WTC11 (cell line): Measurements from ENCODE around the gene KDM1B. TPM values are rescaled to one million over a fixed set of nuclear protein-coding genes. Genes with fewer than 3 reads are reported as not detected.

Source experiments
- ATAC-seq: fragments of 200-7000 bp; cut with Tn5 transposase; 2 replicates; pipeline ENCODE4 v1.10.0; 2021; ENCODE audit warnings: mild to moderate bottlenecking, moderate library complexity
- CTCF ChIA-PET: fragments of 300-600 bp; sonication (Branson Sonifier 250); formaldehyde crosslinking; loops from one replicate; lab custom pipeline; 2021; ENCODE audit warnings: antibody characterized with exemption; lab: Charles Lee
- POLR2A ChIA-PET: fragments of 350-600 bp; sonication (Branson Sonifier 250); formaldehyde crosslinking; loops from one replicate; lab custom pipeline; 2021; ENCODE audit warnings: antibody characterized with exemption; lab: Charles Lee
- DNase-seq: peaks from one replicate; pipeline ENCODE4 v3.0.0; 2021; ENCODE audit warnings: low spot score
- H3K27ac Mint-ChIP-seq: 2 replicates; pipeline ENCODE4 v1.8.0; 2021; ENCODE audit warnings: mixed read lengths
- H3K27me3 Mint-ChIP-seq: 2 replicates; pipeline ENCODE4 v1.8.0; 2021; ENCODE audit warnings: low read depth, mild to moderate bottlenecking, moderate library complexity, mixed read lengths
- H3K36me3 Mint-ChIP-seq: 2 replicates; pipeline ENCODE4 v1.8.0; 2021; ENCODE audit warnings: mixed read lengths
- H3K4me1 Mint-ChIP-seq: 2 replicates; pipeline ENCODE4 v1.8.0; 2022; ENCODE audit warnings: mixed read lengths
- H3K4me3 Mint-ChIP-seq: 2 replicates; pipeline ENCODE4 v1.8.0; 2021; ENCODE audit warnings: mild to moderate bottlenecking, moderate library complexity, mixed read lengths
- H3K9me3 Mint-ChIP-seq: 2 replicates; pipeline ENCODE4 v1.8.0; 2021; ENCODE audit warnings: mixed read lengths
- ATF3 ChIP-seq: sonication (generic); formaldehyde crosslinking; conservative IDR thresholded peaks from 2 replicates; pipeline ENCODE4 v1.8.1; 2022; ENCODE audit warnings: mild to moderate bottlenecking, missing genetic modification reagents
- HMGXB4 ChIP-seq: sonication (generic); formaldehyde crosslinking; IDR thresholded peaks from 2 replicates; pipeline ENCODE4 v1.8.1; 2023; ENCODE audit warnings: mild to moderate bottlenecking, moderate library complexity, missing genetic modification reagents
- KAT7 ChIP-seq: sonication (generic); formaldehyde crosslinking; IDR thresholded peaks from 2 replicates; pipeline ENCODE4 v1.8.1; 2023; ENCODE audit warnings: missing genetic modification reagents, mild to moderate bottlenecking, borderline replicate concordance
- NR1H2 ChIP-seq: sonication (generic); formaldehyde crosslinking; IDR thresholded peaks from 2 replicates; pipeline ENCODE4 v1.9.0; 2021; ENCODE audit warnings: mild to moderate bottlenecking, moderate library complexity, missing genetic modification reagents
- PRRX2 ChIP-seq: fragments of 250-450 bp; sonication (Bioruptor Pico); IDR thresholded peaks from 2 replicates; pipeline ENCODE4 v1.8.0; 2021; ENCODE audit warnings: mild to moderate bottlenecking
- RELA ChIP-seq: sonication (generic); formaldehyde crosslinking; IDR thresholded peaks from 2 replicates; pipeline ENCODE4 v1.8.1; 2022; ENCODE audit warnings: missing genetic modification reagents, mild to moderate bottlenecking, borderline replicate concordance
- SMAD3 ChIP-seq: sonication (generic); formaldehyde crosslinking; IDR thresholded peaks from 2 replicates; pipeline ENCODE4 v1.8.0; 2022; ENCODE audit warnings: missing genetic modification reagents, mild to moderate bottlenecking, borderline replicate concordance
- SP1 ChIP-seq: sonication (generic); formaldehyde crosslinking; conservative IDR thresholded peaks from 2 replicates; pipeline ENCODE4 v1.8.1; 2022; ENCODE audit warnings: missing genetic modification reagents
- USF2 ChIP-seq: sonication (generic); formaldehyde crosslinking; IDR thresholded peaks from 2 replicates; pipeline ENCODE4 v1.8.1; 2023; ENCODE audit warnings: mild to moderate bottlenecking, missing genetic modification reagents, moderate library complexity
- ZNF138 ChIP-seq: sonication (generic); formaldehyde crosslinking; conservative IDR thresholded peaks from 2 replicates; pipeline ENCODE4 v1.8.1; 2022; ENCODE audit warnings: mild to moderate bottlenecking, moderate library complexity, missing genetic modification reagents
- ZNF263 ChIP-seq: sonication (generic); formaldehyde crosslinking; IDR thresholded peaks from 2 replicates; pipeline ENCODE4 v1.8.1; 2022; ENCODE audit warnings: low read depth, mild to moderate bottlenecking, moderate library complexity, missing genetic modification reagents
- ZNF396 ChIP-seq: fragments of 250-450 bp; sonication (Bioruptor Pico); IDR thresholded peaks from 2 replicates; pipeline ENCODE4 v1.8.0; 2021; ENCODE audit warnings: mild to moderate bottlenecking, moderate library complexity, borderline replicate concordance
- ZNF425 ChIP-seq: fragments of 250-450 bp; sonication (Bioruptor Pico); conservative IDR thresholded peaks from 2 replicates; pipeline ENCODE4 v1.9.0; 2021; ENCODE audit warnings: mild to moderate bottlenecking
- ZSCAN18 ChIP-seq: fragments of 250-450 bp; sonication (Bioruptor Pico); IDR thresholded peaks from 2 replicates; pipeline ENCODE4 v2.1.2; 2022; ENCODE audit warnings: mild to moderate bottlenecking, moderate library complexity
- total RNA-seq: library from RNA; stranded (reverse); gene quantifications from 3 replicates; pipeline ENCODE4 v1.2.3, GENCODE V29; 2021
- TF ChIP-seq, protein P1 (sequence below): fragments of 250-450 bp; sonication (Bioruptor Pico); IDR thresholded peaks from 2 replicates; pipeline ENCODE4 v1.9.0; 2021; ENCODE audit warnings: mild to moderate bottlenecking
- TF ChIP-seq, protein P2 (sequence below): sonication (generic); formaldehyde crosslinking; IDR thresholded peaks from 2 replicates; pipeline ENCODE4 v1.8.1; 2023; ENCODE audit warnings: mild to moderate bottlenecking, missing genetic modification reagents, borderline replicate concordance
- TF ChIP-seq, protein P3 (sequence below): sonication (generic); formaldehyde crosslinking; IDR thresholded peaks from 2 replicates; pipeline ENCODE4 v1.8.0; 2022; ENCODE audit warnings: mild to moderate bottlenecking, missing genetic modification reagents
- TF ChIP-seq, protein P4 (sequence below): sonication (generic); formaldehyde crosslinking; IDR thresholded peaks from 2 replicates; pipeline ENCODE4 v1.8.0; 2022; ENCODE audit warnings: mild to moderate bottlenecking, missing genetic modification reagents
- TF ChIP-seq, protein P5 (sequence below): sonication (generic); formaldehyde crosslinking; IDR thresholded peaks from 2 replicates; pipeline ENCODE4 v1.8.1; 2022; ENCODE audit warnings: missing genetic modification reagents, borderline replicate concordance

KDM1B gene
- total RNA-seq, 1 experiment from 2014 or later: 6.7 TPM

GRCh38 chr6:18213439-18213838, 58.2 kb downstream of the KDM1B start:
- Mint-ChIP-seq H3K27me3 (no peaks in the 10 kb centered on the region), H3K4me3 (no peak overlapping the region), H3K36me3 (peaks cover 16% of the 10 kb centered on the region), H3K9me3 (no peaks in the 10 kb centered on the region), H3K27ac (no peak overlapping the region), H3K4me1 (no peaks in the 10 kb centered on the region)
- no peak for ATAC-seq
- CTCF ChIA-PET: interaction anchor here (0.7 kb wide), 1 partner anchor 89 kb away, joined by 3 read pairs; no protein-coding TSS in a partner anchor
- no peak for DNase-seq
- no peak for TF ChIP-seq ZNF263 (CRISPR knock-in tag)
- TF ChIP-seq, protein P1, sequence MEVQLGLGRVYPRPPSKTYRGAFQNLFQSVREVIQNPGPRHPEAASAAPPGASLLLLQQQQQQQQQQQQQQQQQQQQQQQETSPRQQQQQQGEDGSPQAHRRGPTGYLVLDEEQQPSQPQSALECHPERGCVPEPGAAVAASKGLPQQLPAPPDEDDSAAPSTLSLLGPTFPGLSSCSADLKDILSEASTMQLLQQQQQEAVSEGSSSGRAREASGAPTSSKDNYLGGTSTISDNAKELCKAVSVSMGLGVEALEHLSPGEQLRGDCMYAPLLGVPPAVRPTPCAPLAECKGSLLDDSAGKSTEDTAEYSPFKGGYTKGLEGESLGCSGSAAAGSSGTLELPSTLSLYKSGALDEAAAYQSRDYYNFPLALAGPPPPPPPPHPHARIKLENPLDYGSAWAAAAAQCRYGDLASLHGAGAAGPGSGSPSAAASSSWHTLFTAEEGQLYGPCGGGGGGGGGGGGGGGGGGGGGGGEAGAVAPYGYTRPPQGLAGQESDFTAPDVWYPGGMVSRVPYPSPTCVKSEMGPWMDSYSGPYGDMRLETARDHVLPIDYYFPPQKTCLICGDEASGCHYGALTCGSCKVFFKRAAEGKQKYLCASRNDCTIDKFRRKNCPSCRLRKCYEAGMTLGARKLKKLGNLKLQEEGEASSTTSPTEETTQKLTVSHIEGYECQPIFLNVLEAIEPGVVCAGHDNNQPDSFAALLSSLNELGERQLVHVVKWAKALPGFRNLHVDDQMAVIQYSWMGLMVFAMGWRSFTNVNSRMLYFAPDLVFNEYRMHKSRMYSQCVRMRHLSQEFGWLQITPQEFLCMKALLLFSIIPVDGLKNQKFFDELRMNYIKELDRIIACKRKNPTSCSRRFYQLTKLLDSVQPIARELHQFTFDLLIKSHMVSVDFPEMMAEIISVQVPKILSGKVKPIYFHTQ (CRISPR knock-in tag): no peak
- no peak for TF ChIP-seq RELA (CRISPR knock-in tag)
- TF ChIP-seq, protein P2, sequence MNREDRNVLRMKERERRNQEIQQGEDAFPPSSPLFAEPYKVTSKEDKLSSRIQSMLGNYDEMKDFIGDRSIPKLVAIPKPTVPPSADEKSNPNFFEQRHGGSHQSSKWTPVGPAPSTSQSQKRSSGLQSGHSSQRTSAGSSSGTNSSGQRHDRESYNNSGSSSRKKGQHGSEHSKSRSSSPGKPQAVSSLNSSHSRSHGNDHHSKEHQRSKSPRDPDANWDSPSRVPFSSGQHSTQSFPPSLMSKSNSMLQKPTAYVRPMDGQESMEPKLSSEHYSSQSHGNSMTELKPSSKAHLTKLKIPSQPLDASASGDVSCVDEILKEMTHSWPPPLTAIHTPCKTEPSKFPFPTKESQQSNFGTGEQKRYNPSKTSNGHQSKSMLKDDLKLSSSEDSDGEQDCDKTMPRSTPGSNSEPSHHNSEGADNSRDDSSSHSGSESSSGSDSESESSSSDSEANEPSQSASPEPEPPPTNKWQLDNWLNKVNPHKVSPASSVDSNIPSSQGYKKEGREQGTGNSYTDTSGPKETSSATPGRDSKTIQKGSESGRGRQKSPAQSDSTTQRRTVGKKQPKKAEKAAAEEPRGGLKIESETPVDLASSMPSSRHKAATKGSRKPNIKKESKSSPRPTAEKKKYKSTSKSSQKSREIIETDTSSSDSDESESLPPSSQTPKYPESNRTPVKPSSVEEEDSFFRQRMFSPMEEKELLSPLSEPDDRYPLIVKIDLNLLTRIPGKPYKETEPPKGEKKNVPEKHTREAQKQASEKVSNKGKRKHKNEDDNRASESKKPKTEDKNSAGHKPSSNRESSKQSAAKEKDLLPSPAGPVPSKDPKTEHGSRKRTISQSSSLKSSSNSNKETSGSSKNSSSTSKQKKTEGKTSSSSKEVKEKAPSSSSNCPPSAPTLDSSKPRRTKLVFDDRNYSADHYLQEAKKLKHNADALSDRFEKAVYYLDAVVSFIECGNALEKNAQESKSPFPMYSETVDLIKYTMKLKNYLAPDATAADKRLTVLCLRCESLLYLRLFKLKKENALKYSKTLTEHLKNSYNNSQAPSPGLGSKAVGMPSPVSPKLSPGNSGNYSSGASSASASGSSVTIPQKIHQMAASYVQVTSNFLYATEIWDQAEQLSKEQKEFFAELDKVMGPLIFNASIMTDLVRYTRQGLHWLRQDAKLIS: no peak
- TF ChIP-seq ATF3 (CRISPR knock-in tag): no peak
- TF ChIP-seq, protein P3, sequence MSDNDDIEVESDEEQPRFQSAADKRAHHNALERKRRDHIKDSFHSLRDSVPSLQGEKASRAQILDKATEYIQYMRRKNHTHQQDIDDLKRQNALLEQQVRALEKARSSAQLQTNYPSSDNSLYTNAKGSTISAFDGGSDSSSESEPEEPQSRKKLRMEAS: no peak
- TF ChIP-seq ZNF138: no peak
- TF ChIP-seq SP1 (CRISPR knock-in tag): no peak
- no peak for TF ChIP-seq USF2
- TF ChIP-seq ZNF425 (CRISPR knock-in tag): no peak
- TF ChIP-seq, protein P4, sequence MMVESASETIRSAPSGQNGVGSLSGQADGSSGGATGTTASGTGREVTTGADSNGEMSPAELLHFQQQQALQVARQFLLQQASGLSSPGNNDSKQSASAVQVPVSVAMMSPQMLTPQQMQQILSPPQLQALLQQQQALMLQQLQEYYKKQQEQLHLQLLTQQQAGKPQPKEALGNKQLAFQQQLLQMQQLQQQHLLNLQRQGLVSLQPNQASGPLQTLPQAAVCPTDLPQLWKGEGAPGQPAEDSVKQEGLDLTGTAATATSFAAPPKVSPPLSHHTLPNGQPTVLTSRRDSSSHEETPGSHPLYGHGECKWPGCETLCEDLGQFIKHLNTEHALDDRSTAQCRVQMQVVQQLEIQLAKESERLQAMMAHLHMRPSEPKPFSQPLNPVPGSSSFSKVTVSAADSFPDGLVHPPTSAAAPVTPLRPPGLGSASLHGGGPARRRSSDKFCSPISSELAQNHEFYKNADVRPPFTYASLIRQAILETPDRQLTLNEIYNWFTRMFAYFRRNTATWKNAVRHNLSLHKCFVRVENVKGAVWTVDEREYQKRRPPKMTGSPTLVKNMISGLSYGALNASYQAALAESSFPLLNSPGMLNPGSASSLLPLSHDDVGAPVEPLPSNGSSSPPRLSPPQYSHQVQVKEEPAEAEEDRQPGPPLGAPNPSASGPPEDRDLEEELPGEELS (CRISPR knock-in tag): no peak
- TF ChIP-seq ZSCAN18 (CRISPR knock-in tag): no peak
- no peak for TF ChIP-seq ZNF396 (CRISPR knock-in tag)
- TF ChIP-seq HMGXB4 (CRISPR knock-in tag): no peak
- TF ChIP-seq PRRX2: no peak
- no peak for TF ChIP-seq NR1H2 (CRISPR knock-in tag)
- TF ChIP-seq KAT7 (CRISPR knock-in tag): no peak
- TF ChIP-seq SMAD3 (CRISPR knock-in tag): no peak
- TF ChIP-seq, protein P5, sequence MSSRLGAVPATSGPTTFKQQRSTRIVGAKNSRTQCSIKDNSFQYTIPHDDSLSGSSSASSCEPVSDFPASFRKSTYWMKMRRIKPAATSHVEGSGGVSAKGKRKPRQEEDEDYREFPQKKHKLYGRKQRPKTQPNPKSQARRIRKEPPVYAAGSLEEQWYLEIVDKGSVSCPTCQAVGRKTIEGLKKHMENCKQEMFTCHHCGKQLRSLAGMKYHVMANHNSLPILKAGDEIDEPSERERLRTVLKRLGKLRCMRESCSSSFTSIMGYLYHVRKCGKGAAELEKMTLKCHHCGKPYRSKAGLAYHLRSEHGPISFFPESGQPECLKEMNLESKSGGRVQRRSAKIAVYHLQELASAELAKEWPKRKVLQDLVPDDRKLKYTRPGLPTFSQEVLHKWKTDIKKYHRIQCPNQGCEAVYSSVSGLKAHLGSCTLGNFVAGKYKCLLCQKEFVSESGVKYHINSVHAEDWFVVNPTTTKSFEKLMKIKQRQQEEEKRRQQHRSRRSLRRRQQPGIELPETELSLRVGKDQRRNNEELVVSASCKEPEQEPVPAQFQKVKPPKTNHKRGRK (CRISPR knock-in tag): no peak
- POLR2A ChIA-PET: no interaction called here
